ENCODE results near the gene GPATCH8. TPM values are rescaled to one million over a fixed set of nuclear protein-coding genes. Genes with fewer than 3 reads are reported as not detected.
"Not testable (repeated sequence)": the region's sequence is repeated elsewhere in the genome, so short reads cannot be mapped to it uniquely, and the experiment has no call there.

GPATCH8 gene
- total RNA-seq, 1 donor from 2014 or later: 76.3 TPM

- Mint-ChIP-seq H3K36me3 (peaks cover 23% of the 10 kb centered on the region), H3K4me3 (no peak overlapping the region), H3K27ac (no peak overlapping the region), H3K4me1 (no peaks in the 10 kb centered on the region), H3K9me3 (no peaks in the 10 kb centered on the region), H3K27me3 (ENCODE audit: low read depth) (no peaks in the 10 kb centered on the region)
- DNase-seq (ENCODE audit: low spot score in 2 of 2, unreplicated experiment in 2 of 2): no peak
- TF ChIP-seq CTCF (IDR thresholded peaks at IDR 0.05; ENCODE audit: unreplicated experiment): no peak
These were observed 108.4 kb downstream of the GPATCH8 start for GRCh38 chr17:44394833-44395232.

DNA sequence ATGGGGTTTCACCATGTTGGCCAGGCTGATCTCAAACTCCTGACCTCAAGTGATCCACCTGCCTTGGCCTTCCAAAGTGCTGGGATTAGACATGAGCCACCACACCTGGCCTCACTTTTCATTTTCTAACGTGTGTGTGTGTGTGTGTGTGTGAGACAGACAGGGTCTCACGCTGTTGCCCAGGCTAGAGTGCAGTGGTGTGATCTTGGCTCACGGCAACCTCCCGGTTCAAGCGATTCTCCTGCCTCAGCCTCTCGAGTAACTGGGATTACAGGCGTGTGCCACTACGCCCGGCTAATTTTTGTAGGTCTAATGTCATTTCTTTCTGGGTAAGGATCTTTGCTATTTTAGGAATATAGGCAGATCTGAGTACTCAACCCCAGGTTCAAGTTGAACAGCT, 109.1 kb downstream of the GPATCH8 start:
- H3K36me3 Mint-ChIP-seq: peaks cover 19% of the 10 kb centered on the region
- not testable (repeated sequence) for H3K27me3 Mint-ChIP-seq (ENCODE audit: low read depth); H3K4me1 Mint-ChIP-seq; H3K27ac Mint-ChIP-seq; H3K4me3 Mint-ChIP-seq; DNase-seq (ENCODE audit: low spot score in 2 of 2, unreplicated experiment in 2 of 2); H3K9me3 Mint-ChIP-seq

GRCh38 chr17:44390250-44390870, 112.8 kb downstream of the GPATCH8 start:
- no peak for DNase-seq (ENCODE audit: low spot score in 2 of 2, unreplicated experiment in 2 of 2)
- Mint-ChIP-seq H3K36me3 (no peaks in the 10 kb centered on the region), H3K4me3 (no peak overlapping the region), H3K27me3 (ENCODE audit: low read depth) (peaks cover 7% of the 10 kb centered on the region), H3K4me1 (peaks cover 5% of the 10 kb centered on the region), H3K27ac (no peak overlapping the region), H3K9me3 (no peaks in the 10 kb centered on the region)
- no peak for TF ChIP-seq CTCF (IDR thresholded peaks at IDR 0.05; ENCODE audit: unreplicated experiment)

DNA sequence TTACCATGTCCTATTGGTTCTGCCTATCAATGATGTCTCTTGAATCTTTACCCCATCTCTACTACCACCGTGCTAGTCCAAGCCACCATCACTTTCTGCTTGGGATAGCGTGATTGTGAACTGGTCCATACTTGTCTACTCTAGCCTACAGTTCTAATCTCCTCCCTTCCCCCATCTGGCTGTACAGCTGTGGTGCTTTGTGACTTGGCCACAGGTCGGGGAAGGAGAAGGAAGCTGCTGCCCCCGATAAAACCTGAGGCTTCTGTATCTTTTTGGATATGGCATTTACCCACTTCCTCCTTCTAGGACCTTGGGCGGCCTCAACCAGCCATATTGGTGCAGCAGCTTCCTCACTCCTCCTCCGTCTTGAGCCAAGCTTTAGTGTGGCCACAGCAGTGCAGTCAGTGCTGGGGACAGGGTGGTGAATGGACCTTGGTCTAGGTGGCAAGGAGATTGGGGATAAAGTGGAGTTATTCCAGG, 113.4 kb downstream of the GPATCH8 start:
- Mint-ChIP-seq H3K27me3 (ENCODE audit: low read depth) (peaks cover 11% of the 10 kb centered on the region), H3K4me1 (peaks cover 9% of the 10 kb centered on the region), H3K27ac (no peak overlapping the region), H3K36me3 (no peaks in the 10 kb centered on the region), H3K4me3 (no peak overlapping the region), H3K9me3 (no peaks in the 10 kb centered on the region)
- TF ChIP-seq CTCF (IDR thresholded peaks at IDR 0.05; ENCODE audit: unreplicated experiment): no peak
- no peak for DNase-seq (ENCODE audit: low spot score in 2 of 2, unreplicated experiment in 2 of 2)

DNA sequence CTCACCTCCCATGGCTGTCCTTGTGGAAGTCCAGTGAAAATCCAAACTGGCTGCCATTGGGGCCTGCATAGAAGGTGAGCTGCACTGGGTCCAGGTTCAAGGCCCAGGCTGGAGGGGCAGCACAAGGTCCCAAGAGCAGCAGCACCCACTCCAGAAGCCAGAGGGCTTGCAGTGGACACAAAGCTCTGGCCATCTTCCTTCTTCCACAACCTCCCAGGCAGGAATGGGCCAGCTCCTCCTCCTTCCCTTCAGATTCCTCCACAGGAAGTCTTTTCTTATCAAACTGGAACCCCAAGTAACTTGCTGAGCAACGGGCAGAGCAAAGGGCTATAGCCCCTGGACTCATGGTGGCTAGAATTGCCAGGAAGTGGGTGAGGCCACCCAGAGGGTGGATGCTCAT, 113.9 kb downstream of the GPATCH8 start, which contains the start of gene ITGA2B:
Gene ITGA2B (minus strand): TSS at position 369 of the 400 bp plus-strand sequence. CDS start 176 bp downstream, at position 193.
- no peak for DNase-seq (ENCODE audit: low spot score in 2 of 2, unreplicated experiment in 2 of 2)
- no peaks in the 10 kb centered on the region for H3K9me3 Mint-ChIP-seq
- peaks cover 13% of the 10 kb centered on the region for H3K4me1 Mint-ChIP-seq
- no peak within 1 kb of the TSS for H3K27ac Mint-ChIP-seq
- TF ChIP-seq CTCF (IDR thresholded peaks at IDR 0.05; ENCODE audit: unreplicated experiment): no peak
- H3K27me3 Mint-ChIP-seq (ENCODE audit: low read depth): peaks cover 16% of the 10 kb centered on the region
- H3K36me3 Mint-ChIP-seq: no peaks in the 10 kb centered on the region
- no peak within 1 kb of the TSS for H3K4me3 Mint-ChIP-seq

DNA sequence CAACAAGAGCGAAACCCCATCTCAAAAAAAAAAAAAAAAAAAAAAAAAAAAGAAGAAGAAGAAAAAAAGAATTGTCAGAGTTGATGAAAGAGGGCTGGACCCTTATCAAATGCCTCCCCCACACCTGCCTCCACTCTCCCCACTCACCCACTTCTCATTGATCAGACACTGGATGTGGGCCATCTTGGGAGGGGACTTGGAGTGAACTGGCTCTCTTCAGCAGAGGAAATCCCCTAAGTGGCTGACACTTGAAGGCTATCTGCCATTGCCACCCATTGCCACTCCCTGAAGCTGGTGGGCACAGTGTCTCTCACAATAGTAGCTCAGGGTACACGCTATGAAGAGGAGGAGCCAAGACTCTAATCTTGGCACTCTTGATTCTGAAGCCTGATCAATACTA, 115.4 kb downstream of the GPATCH8 start:
- no peak for TF ChIP-seq CTCF (IDR thresholded peaks at IDR 0.05; ENCODE audit: unreplicated experiment)
- Mint-ChIP-seq H3K4me3 (no peak overlapping the region), H3K27ac (no peak overlapping the region), H3K36me3 (no peaks in the 10 kb centered on the region), H3K9me3 (no peaks in the 10 kb centered on the region), H3K4me1 (peaks cover 13% of the 10 kb centered on the region), H3K27me3 (ENCODE audit: low read depth) (peaks cover 29% of the 10 kb centered on the region)
- DNase-seq (ENCODE audit: low spot score in 2 of 2, unreplicated experiment in 2 of 2): no peak
